Uterus (tissue), 4 donors: Measurements from ENCODE around the gene PHLDB3. TPM values are rescaled to one million over a fixed set of nuclear protein-coding genes. Genes with fewer than 3 reads are reported as not detected.

Source experiments
- DNase-seq, 2 donors: peaks; one replicate each; pipeline ENCODE4 v3.0.0-alpha.2; 2019 to 2020
- H3K27ac ChIP-seq, 2 donors: fragments of 200-600 bp; sonication (generic); 1 replicate in 1 of 2; 2 replicates in 1 of 2; pipeline ENCODE4 v1.5.1; 2016 to 2018
- H3K27me3 ChIP-seq, 2 donors: fragments of 200-600 bp; sonication (generic); one replicate each; pipeline ENCODE4 v1.5.1; 2018 to 2019; ENCODE audit warnings: control low read depth in 1 of 2
- H3K36me3 ChIP-seq, 2 donors: fragments of 200-600 bp; sonication (generic); one replicate each; pipeline ENCODE4 v1.5.1; 2019; ENCODE audit warnings: control low read depth in 1 of 2
- H3K4me1 ChIP-seq, 2 donors: fragments of 200-600 bp; sonication (generic); one replicate each; pipeline ENCODE4 v1.5.1; 2018 to 2019; ENCODE audit warnings: control low read depth in 1 of 2
- H3K4me3 ChIP-seq, 2 donors: fragments of 200-600 bp; sonication (generic); 1 replicate in 1 of 2; 2 replicates in 1 of 2; pipeline ENCODE4 v1.5.1; 2018 to 2019; ENCODE audit warnings: mild to moderate bottlenecking in 1 of 2
- H3K9me3 ChIP-seq, 2 donors: fragments of 200-600 bp; sonication (generic); one replicate each; pipeline ENCODE4 v1.5.1; 2019; ENCODE audit warnings: control low read depth in 1 of 2
- CTCF ChIP-seq, 4 experiments: fragments of 200-600 bp in 2 of 4; fragments of 450-650 bp in 2 of 4; sonication (generic) in 2 of 4; IDR thresholded peaks; one replicate each; pipeline ENCODE4 v1.5.1; 2016 to 2019; ENCODE audit warnings: antibody characterized with exemption in 4 of 4, mild to moderate bottlenecking in 2 of 4, moderate library complexity in 1 of 4
- POLR2A ChIP-seq, 2 donors: fragments of 450-650 bp; IDR thresholded peaks; one replicate each; pipeline ENCODE4 v1.6.1; 2016; ENCODE audit warnings: antibody characterized with exemption in 2 of 2, mild to moderate bottlenecking in 1 of 2, moderate library complexity in 1 of 2
- intact Hi-C: fragments of 100-400 bp; cut with DNase I; formaldehyde crosslinking; loops from one replicate; pipeline ENCODE4 v1.15.1; 2023; ENCODE audit warnings: low total_unique reads
- total RNA-seq, 4 donors: library from RNA; depleted of rRNA in 3 of 4; stranded (reverse); fragments of >200 nt in 3 of 4; gene quantifications; one replicate each; pipeline versions ENCODE4 v1.1.0 to v1.2.4, GENCODE V29; 2014 to 2023
- donor health status: DM: yes; HTN: yes; CAD: no.

PHLDB3 gene
- total RNA-seq, 4 donors from 2014 or later, result 0.51 to 27.1 (median 6.1) TPM

GRCh38 chr19:43466793-43467192, 37.8 kb downstream of the PHLDB3 start:
- DNase-seq, result no peak
- no peak for TF ChIP-seq CTCF (IDR thresholded peaks at IDR 0.05)
- TF ChIP-seq POLR2A (IDR thresholded peaks at IDR 0.05), result no peak
- peaks cover 0 to 8% of the 10 kb centered on the region in 2 donors for H3K4me1 ChIP-seq
- no peaks in the 10 kb centered on the region for H3K36me3 ChIP-seq
- no peaks in the 10 kb centered on the region for H3K9me3 ChIP-seq
- H3K27ac ChIP-seq, result no peak overlapping the region
- intact Hi-C loops, result no loop called here
- H3K27me3 ChIP-seq, result no peaks in the 10 kb centered on the region
- H3K4me3 ChIP-seq, result no peak overlapping the region

DNA sequence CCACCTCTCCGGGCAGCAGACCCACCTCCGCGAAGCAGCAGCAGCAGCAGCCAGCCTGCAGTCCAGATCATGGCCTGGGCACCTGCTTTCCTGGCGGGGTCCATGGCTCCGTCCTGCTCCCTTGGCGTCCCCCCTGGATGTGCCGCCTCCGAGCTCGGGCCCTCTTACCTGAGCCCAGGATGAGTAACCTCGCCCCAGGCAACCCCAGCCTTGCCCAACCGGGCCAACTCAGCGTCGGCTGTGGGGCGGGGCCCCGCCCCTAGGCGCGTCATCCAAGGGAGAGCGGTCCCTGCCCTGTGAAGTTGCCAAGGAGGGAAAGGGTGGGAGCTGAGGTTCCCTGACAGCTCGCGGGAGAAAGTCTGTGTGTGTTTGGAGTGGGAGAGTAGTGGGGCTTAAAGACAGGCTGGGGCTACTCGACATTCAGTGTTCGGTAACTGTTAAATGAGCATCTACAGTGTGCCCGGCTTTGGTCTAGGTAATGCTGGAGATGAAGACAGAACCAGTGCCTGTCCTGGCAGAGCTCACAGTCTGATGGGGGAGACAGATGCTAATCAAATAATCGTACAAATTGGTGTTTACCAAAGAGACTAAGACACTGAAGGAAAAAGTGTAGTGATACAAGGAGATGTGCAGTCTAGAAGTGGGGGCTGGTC, 39.0 kb downstream of the PHLDB3 start, which contains the start of gene LYPD3:
Gene LYPD3 (minus strand): TSS at position 141 of the 653 bp plus-strand sequence. CDS start 37 bp downstream, at position 104.
- DNase-seq, result peak; percentile 21 to 49
- H3K36me3 ChIP-seq, result no peaks in the 10 kb centered on the region
- TF ChIP-seq CTCF (IDR thresholded peaks at IDR 0.05) (no peak), POLR2A (IDR thresholded peaks at IDR 0.05) (no peak)
- peak within 1 kb of the TSS; percentile 62 to 65 for H3K4me3 ChIP-seq
- no peaks in the 10 kb centered on the region for H3K9me3 ChIP-seq
- no peaks in the 10 kb centered on the region for H3K27me3 ChIP-seq
- intact Hi-C loops, result no loop called here
- peaks cover 0 to 8% of the 10 kb centered on the region in 2 donors for H3K4me1 ChIP-seq
- peak within 1 kb of the TSS; percentile 77 to 90 for H3K27ac ChIP-seq

DNA sequence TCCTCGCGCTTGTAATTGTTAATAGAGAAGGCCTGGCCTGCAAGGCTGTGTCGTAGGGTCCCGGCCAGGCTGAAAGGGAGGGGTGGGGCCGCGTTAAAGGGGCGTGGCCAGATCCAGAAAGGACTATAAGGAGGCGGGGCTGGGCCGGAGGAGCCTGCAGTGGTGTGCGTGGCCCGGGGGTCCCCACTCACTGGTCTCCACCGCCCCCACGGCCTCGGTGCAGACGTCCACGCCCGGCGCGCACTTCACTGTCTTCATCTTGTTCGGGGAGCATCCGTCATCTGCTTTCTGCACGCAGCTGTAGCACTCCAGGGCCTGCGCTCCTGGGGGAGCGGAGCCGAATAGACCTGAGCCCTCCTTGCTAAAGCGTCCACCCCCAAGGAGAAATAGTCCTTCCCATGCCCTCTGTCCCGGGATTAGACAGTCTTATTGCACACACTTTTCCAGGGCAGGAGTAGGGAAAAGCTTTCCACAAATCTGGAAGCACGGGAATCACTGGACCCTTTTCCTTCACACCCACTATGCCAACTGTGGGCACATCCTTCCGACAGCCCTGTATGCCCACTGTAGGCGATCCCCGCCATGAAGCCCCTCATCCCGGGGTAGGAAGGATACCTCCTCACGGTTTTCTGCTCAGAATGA, 40.3 kb downstream of the PHLDB3 start:
- Histone ChIP-seq H3K4me1 (peaks cover 0 to 8% of the 10 kb centered on the region in 2 donors), H3K36me3 (no peaks in the 10 kb centered on the region), H3K27ac (peak overlapping the region; percentile 77 to 90), H3K27me3 (no peaks in the 10 kb centered on the region), H3K4me3 (peak overlapping the region; percentile 62 to 65), H3K9me3 (no peaks in the 10 kb centered on the region)
- DNase-seq, result peak; percentile 81 to 84
- TF ChIP-seq CTCF (IDR thresholded peaks at IDR 0.05) (no peak), POLR2A (IDR thresholded peaks at IDR 0.05) (no peak)
- intact Hi-C loops, result loop anchor here (5.0 kb wide), 1 partner anchor 53 kb away; no protein-coding TSS in a partner anchor

DNA sequence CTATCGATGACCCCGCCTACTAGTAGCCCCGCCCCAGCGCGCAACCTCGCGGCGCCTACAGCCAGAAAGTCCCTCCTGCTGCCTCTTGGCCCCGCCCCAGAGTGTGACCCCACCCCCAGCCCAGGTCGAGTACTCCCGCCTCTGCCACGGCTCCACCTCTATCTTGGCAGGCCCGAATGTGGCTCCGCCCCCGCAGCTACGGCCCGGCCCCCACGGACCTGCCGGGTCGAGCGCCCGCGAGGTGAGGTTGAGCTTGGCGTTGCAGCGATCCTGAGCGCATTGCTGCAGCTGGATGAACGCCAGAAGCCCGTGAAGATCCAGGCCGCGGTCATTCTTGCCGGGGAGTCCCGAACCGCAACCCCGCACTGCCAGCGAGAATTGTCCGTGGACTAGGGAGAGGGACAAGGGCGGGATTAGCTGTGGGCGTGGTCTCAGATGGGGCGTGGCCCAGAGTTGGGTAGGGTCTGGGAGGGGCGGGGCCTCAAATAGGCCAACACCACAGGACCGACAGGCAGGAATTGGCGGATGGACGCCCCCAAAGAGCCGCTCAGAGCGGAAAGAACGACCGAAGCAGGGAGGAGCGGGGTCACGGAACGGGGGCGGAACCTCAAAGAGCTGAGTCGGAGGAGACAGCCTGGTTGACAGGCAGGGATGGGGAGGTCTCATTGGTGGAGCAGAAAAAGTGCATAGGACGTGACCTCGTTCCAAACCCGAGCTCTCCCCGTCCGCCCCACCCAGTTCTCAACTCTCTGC, 41.0 kb downstream of the PHLDB3 start:
- Histone ChIP-seq H3K36me3 (no peaks in the 10 kb centered on the region), H3K27ac (peak overlapping the region; percentile 77 to 90), H3K4me1 (peaks cover 0 to 8% of the 10 kb centered on the region in 2 donors), H3K27me3 (no peaks in the 10 kb centered on the region), H3K9me3 (no peaks in the 10 kb centered on the region), H3K4me3 (peak overlapping the region; percentile 62 to 65)
- DNase-seq, result peak; percentile 98
- no peak for TF ChIP-seq CTCF (IDR thresholded peaks at IDR 0.05)
- peak in 1 of 2 donors; percentile 53 for TF ChIP-seq POLR2A (IDR thresholded peaks at IDR 0.05)
- intact Hi-C loops, result loop anchor here (5.0 kb wide), 1 partner anchor 54 kb away; no protein-coding TSS in a partner anchor
